HG03354 (cell line): Measurements from ENCODE around the gene PCBP3.

Experiments
- ATAC-seq: cut with Tn5 transposase; IDR thresholded peaks from one replicate; pipeline ENCODE4 v1.9.1; 2021; ENCODE audit warnings: mild to moderate bottlenecking; ENCODE audit not compliant: unreplicated experiment, poor library complexity, severe bottlenecking

Gene PCBP3

GRCh38 chr21:45740491-45741357, 97.2 kb downstream of the PCBP3 start:
- ATAC-seq, result no peak

GRCh38 chr21:45741691-45742090, 98.2 kb downstream of the PCBP3 start:
- ATAC-seq, result no peak

- ATAC-seq, result no peak
These were observed 98.7 kb downstream of the PCBP3 start for GRCh38 chr21:45742247-45742646.

GRCh38 chr21:45745256-45745655, 101.7 kb downstream of the PCBP3 start:
- ATAC-seq, result no peak

- ATAC-seq, result no peak
These were observed 103.8 kb downstream of the PCBP3 start for GRCh38 chr21:45747233-45747766.

GRCh38 chr21:45747802-45748445, 104.4 kb downstream of the PCBP3 start:
- ATAC-seq, result no peak

GRCh38 chr21:45748593-45748992, 105.1 kb downstream of the PCBP3 start:
- no peak for ATAC-seq

GRCh38 chr21:45749974-45750373, 106.4 kb downstream of the PCBP3 start:
- ATAC-seq, result no peak

GRCh38 chr21:45750936-45751335, 107.4 kb downstream of the PCBP3 start:
- no peak for ATAC-seq

GRCh38 chr21:45753445-45753844, 109.9 kb downstream of the PCBP3 start:
- ATAC-seq, result no peak

GRCh38 chr21:45756029-45756428, 112.5 kb downstream of the PCBP3 start:
- ATAC-seq, result no peak

- no peak for ATAC-seq
These were observed 113.1 kb downstream of the PCBP3 start for GRCh38 chr21:45756669-45757068.

GRCh38 chr21:45761704-45762103, 118.2 kb downstream of the PCBP3 start:
- no peak for ATAC-seq

GRCh38 chr21:45763074-45763473, 119.5 kb downstream of the PCBP3 start:
- no peak for ATAC-seq

- no peak for ATAC-seq
These were observed 120.0 kb downstream of the PCBP3 start for GRCh38 chr21:45763506-45763905.

- no peak for ATAC-seq
These were observed 121.3 kb downstream of the PCBP3 start for GRCh38 chr21:45764792-45765191.

- ATAC-seq, result no peak
These were observed 121.8 kb downstream of the PCBP3 start for GRCh38 chr21:45765375-45765774.

GRCh38 chr21:45766055-45766454, 122.5 kb downstream of the PCBP3 start:
- ATAC-seq, result no peak

- ATAC-seq, result no peak
These were observed 123.0 kb downstream of the PCBP3 start for GRCh38 chr21:45766501-45766900.

- ATAC-seq, result no peak
These were observed 123.8 kb downstream of the PCBP3 start for GRCh38 chr21:45767071-45768006.
